ENCODE data around the gene CRAMP1.

Gene CRAMP1

DNA sequence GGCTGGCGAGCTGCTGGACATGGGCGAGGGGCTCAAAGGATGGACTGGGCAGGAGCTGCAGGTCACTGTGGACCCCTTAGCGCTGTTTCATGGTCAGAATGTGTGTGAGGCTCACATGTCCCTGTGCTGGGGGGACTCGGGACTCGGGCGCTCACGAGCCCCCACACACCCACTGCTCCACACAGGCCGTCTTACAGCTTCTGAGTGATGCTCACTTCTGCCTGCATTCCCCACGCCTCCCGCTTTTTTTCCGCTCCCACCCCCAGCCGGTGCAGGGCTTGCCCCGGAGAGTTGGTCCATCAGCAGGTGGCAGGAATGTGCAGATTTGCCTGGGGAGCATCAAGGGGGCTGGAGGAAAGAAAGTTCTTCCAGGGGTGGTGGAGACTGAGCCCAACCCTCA lies 45.7 kb downstream of the CRAMP1 start:
- DNase-seq: no peak

DNA sequence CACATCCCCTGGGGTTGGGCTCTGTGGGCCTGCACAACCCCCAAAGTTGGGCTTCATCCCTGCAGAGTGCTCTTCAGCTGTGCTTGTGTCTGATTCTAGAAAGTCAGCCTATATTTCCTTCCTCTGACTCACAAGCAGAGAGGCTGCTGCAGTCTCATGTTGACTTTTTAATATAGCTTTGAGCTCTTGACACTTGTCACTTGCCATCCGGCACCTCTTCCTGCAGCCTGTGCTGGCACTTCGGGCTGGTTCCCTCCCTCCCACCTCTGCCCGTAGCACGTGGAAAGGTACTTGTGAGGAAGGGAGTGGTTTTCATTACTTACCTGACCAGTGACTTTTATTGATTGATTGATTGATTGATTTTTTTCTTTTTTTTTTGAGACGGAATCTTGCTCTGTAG lies 46.9 kb downstream of the CRAMP1 start:
- DNase-seq: no peak

DNA sequence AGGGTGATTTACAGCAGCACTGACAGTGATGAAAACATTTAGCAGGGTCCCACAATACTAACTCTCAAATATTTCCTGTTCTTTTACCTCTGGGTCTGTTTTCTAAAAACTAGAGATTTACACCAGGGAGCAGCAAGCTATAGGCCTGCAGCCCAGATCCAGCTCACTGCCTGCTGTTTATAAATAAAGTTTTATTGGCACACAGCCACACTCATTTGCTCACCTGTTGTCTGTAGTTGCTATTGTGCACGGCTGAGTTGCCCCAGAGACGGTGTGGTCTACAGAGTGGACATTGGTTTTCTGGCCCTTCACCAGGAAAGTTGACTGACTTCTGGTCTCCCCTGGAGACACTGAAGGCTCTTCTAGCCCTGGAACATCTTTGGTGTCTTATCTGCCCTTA lies 49.7 kb downstream of the CRAMP1 start:
- DNase-seq: no peak

DNA sequence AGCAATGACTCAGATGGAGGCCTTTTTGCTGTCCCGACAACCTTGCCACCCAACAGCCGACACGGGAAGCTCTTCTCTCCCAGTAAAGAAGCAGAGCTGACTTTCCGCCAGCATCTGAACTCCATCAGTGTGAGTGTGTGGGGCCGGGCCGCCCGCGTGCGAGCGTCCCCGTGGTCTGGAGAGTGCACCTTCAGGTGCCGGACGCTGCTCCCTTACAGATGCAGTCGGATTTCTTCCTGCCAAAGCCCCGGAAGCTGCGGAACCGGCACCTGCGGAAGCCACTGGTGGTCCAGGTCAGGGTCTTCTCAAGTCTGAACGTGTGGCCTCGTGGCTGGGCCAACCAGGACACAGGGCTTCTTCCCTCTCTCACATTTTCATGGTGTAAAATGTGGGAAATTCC lies 50.4 kb downstream of the CRAMP1 start:
- DNase-seq: no peak

DNA sequence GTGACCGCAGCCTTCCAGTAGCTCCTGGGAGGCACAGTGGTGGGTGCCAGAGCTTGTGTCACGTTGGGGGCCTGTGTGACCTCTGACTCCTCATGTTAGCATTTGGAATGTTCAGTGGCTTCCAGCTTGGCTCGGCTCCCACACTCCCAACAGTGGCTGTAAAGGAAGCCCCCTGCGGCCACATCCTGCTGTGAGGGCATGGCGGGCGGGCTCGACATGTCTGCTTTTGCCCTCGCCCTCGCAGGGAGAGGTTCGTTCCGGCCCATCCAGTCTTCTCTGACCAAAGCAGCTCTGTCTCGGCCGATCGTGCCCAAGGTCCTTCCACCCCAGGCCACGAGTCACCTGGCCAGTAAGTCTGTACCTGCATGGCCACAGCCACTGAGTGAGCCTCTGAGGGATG lies 53.7 kb downstream of the CRAMP1 start:
- no peak for DNase-seq

DNA sequence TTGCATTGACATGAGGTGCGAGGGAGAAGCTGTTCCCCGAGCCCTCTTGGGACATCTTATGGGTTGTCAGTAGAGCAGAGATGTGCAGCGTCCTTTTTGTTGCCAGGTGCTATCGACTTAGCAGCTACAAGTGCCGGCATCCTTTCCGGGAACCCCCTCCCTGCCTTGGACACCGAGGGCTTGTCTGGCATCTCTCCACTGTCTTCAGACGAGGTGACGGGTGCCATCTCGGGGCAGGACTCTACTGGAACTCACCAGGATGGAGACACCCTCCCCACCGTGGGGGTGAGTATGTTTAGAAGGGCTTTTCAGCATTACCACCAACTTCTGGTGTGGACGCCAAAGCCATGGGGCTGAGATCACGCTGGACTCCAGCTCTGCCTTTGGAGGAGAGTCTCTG lies 54.2 kb downstream of the CRAMP1 start:
- DNase-seq: no peak

DNA sequence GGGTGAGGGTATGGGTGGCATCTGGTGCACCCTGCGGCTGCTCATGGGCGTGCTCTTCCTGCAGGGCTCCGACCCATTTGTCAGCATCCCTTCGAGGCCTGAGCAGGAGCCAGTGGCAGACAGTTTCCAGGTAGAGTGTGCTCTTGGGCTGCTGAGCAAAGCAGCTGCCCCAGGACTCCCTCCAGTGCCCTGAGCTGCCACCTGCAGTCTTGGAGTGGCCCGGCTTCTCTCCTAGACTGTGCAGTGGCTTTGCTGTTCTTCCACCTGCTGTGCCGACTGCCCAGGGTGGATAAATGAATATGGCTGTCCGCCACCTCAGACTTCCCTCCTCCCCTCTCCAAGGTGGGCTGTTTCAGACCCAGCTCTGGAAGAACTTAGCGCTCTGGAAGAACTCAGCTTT lies 55.1 kb downstream of the CRAMP1 start:
- DNase-seq: no peak

DNA sequence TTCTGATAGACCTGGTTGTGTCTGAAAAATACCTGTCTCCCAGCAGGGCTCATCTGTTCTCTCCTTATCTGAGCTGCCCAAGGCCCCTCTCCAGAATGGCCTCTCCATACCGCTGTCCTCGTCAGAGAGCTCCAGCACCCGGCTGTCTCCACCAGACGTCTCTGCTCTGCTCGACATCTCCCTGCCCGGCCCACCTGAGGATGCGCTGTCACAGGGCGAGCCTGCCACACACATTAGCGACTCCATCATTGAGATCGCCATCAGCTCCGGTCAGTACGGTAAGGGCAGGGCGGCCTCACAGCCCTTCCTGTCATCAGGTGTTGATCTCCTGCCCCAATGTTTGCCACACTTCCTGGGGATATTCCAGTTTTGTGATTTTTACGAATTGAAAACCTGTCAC lies 55.8 kb downstream of the CRAMP1 start:
- no peak for DNase-seq

DNA sequence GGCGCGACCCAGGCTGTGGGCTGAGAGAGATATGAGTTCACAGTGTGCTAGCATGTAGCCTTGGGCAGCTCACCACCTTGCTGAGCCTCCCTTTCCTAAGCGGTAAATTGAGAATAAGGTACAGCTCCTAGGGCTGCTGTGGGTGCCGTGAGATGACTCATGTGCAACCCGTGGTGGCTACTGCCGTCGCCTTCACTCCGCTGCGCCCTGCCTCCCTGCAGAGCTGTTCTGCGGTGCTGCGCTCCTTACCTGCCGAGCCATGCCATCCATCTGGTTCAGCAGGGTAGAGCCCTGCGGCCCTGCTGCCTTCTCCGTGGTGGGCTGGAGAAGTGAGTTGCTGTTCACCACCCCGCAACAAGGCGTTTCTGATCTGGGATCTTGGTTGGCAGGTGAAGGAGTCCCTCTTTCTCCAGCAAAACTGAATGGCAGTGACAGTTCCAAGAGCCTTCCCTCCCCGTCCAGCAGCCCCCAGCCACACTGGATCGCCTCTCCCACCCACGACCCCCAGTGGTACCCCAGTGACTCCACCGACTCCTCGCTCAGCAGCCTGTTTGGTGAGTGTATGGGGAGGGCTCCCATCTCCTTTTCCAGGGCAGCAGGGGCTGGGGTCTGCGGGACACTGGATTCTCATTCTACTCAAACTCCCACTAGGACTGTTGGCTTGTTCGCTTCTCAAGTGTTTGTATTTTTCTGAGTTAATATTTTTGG lies 56.6 kb downstream of the CRAMP1 start:
- DNase-seq: no peak

DNA sequence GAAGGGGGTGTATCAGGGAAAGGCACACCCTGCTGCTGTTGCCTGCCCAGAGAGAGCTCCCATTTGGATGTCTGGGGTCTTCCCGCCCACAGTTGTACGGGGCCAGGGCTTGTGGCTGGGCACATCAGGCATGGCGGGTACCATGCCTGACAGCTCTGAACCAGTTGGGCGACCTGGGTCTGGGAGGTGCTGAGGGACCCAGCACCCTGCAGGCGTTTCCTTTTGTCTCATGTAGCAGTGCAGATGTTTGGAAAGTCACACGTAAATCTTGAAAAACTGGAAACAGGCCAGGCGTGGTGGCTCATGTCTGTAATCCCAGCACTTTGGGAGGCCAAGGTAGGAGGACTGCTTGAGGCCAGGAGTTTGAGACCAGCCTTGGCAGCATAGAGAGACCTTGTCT lies 57.5 kb downstream of the CRAMP1 start:
- DNase-seq: no peak

DNA sequence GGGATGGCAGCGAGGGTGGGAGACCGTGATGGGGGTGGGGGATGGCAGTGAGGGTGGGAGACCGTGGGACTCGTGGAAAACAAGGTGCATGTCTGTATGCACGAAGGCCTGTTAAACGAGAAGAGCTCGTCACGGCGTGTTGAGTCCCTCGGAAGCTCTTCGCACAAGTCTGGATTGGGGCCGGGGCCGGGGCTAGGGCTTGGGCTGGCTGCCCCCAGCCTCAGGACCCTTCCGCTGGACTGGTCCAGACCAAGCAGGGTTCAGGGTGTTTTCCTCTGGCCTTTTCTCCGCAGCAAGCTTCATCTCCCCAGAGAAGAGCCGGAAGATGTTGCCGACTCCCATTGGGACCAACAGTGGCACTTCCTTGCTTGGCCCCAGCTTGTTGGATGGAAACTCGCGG lies 58.2 kb downstream of the CRAMP1 start:
- DNase-seq: no peak

DNA sequence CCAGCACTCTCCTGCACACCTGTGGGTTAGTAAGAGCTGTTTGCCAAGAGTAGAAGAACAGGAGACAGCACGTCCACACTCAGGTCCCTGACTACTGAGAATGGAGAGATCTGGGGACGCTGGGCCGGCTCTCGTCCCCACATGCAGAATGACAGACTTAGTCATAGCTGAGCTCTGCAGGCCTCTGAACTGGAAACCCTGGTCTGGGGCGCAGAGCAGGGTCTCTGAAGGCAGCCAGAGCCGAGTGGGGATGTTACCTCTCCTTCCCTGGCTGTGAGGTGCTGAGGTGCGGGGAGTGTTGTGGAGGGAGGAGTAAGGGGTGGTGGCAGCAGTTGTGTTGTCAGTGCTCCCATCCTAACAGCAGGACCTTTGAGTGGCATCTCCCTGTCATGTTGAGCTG lies 58.7 kb downstream of the CRAMP1 start:
- DNase-seq: no peak

DNA sequence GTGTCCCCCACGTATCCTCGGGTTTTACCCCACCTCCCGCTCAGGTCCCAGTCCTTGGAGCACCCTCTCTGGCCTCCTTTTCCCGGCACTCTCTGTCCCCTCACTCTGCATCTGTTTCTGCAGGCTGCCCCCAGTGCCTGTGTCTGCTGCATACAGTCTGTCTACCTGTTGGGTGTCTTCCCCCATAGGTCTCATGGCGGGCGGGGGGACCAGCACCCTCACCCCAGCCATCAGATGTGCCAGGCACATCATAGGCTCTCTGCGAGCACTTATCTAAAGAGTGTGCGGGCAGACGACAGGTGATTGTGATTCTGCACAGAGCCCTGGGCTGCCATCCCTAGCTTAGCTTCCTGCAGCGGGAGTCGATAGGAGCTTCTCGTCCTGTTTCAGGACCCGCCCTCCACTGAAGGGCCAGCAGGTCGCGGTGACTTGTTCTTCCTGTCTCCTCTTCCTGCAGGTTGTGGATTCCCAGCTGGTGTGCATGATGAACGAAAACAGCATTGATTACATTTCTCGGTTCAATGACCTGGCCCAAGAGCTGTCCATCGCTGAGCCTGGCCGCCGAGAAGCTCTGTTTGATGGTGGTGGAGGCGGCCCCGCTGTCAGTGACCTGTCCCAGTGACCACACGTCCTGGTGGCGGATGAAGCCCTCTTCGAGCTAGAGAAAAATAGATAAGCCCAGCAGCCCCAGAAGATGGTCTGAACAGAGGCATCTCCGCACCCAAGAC lies 61.4 kb downstream of the CRAMP1 start:
- DNase-seq: no peak

DNA sequence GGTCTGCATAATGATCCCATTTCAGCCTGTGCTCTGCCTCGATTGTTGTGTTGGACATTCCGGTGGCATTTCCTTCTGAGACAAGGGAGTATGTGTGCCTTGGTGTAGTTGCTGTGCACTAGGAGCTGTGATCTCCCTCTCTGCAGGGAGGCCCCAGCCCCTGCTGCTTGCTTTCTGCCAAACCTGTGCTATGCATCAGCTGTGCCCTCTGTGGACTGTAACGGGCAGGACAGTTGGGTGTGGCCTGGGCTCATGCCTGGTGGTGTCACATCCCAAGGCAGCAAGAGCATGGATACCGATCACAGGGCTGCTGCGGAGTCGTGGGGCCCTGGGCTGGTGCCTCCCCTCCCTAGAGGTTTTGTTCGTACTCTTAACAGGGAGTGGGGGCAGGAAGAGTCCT lies 62.1 kb downstream of the CRAMP1 start:
- no peak for DNase-seq

DNA sequence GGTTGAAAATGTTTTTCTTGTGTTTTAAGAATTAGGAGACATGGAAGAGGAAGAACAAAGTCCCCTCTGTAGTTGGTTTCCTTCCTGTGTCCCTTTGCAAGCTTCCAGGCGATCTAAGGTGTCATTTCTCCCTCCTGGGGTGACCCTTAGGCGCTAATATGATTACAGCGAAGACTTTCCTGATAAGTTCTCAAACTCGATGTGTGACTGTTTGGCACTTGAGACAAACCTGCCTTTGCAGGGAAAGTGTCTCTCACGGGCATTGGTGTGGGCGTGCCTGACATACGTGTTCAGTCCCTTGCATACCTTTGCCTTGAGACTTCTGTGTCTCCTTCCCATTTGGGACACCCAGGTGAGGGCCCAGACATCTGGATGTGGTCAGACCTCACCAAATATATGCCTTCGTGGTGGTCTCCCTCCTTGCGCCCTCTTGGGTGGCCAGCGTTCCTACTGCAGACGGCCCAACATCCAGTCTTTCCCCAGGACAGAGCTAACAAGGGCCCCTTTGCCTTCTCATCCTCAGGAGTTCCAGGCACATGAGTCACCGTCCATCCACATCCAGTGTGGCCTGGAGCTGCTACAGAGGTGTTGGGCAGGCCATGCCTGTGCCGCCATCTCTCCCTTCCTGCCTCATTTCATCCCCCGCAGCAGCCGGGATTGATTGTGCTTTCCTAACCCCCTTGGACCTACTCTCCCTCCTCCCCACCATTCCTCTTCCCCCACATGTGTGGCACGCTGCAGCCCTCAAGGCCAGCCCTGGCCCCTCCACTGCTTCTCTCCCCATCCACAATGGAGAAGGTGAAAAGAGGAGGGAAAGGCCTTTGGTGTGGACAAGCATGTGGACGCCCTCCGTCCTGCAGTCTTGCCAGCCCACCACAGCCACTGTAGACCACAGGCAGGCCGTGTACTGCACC lies 62.8 kb downstream of the CRAMP1 start:
- DNase-seq: no peak

DNA sequence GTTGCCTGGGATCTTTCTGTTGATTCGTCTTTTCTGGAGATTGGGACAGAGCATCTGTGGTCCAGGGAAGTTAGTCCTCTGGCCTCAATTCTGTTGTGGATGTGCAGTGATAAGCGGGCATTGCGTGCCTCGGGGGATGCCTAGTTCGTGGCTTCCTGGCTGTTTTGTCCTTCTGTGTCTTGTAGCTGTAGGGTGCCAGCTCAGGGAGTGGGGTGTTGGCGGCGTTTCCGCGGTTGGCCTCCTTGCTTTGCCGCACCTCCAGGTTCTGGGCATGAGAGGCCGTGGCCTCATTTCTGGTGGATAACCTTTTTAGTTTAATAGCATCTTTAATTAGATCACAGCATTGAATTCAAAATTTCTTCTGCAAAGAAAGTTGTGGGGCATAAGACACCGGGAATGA lies 64.5 kb downstream of the CRAMP1 start:
- DNase-seq: no peak

DNA sequence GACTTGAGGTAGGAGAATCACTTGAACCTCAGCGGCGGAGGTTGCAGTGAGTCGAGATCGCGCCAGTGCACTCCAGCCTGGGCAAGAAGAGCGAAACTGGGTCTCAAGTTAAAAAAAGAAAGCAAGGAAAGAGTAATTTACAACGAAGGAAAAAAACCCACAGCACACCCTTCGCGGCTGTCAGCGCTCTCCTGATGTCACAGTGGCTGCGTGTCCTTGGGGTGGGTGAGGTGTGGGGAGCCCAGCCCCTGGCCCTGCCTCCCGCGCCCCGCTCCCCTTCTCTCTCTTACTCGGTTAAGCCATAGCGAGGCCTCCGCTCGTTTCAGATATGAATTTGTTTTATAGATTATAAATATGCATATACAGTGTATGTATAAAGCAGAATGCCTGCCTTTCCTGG lies 65.2 kb downstream of the CRAMP1 start:
- DNase-seq: no peak

DNA sequence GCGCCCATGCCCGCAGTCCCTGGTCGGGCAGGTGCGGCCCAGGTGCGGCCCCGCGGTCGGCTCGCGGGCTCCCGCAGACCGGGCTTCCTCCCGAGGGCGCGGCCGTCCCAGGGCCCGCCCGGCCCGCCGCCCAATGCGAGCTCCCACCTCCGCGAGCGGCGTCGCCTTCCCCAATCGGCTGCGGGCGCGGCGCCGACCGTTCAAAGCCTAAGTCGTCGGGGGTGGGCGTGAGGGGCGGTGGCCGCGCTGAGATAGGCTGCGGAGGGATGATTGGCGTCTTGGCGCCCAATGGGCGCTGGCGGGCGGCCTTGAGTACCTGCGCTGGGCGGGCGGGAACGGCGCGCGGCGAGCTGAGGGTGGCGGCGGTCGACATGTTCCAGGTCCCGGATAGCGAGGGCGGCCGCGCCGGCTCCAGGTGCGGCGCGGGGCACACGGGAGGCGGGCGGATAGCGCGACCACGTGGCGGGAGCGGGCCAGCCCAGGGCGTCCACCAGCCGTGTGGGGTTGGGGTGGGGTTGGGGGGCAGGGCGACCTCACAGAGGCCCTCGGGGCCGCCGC lies 65.9 kb downstream of the CRAMP1 start, which contains the start of gene JPT2:
TSS of gene JPT2 (plus strand) at position 338 of the 558 bp plus-strand sequence. CDS start at position 372, 34 bp downstream.
- DNase-seq: peak; percentile 86 to 95 (median 92)

DNA sequence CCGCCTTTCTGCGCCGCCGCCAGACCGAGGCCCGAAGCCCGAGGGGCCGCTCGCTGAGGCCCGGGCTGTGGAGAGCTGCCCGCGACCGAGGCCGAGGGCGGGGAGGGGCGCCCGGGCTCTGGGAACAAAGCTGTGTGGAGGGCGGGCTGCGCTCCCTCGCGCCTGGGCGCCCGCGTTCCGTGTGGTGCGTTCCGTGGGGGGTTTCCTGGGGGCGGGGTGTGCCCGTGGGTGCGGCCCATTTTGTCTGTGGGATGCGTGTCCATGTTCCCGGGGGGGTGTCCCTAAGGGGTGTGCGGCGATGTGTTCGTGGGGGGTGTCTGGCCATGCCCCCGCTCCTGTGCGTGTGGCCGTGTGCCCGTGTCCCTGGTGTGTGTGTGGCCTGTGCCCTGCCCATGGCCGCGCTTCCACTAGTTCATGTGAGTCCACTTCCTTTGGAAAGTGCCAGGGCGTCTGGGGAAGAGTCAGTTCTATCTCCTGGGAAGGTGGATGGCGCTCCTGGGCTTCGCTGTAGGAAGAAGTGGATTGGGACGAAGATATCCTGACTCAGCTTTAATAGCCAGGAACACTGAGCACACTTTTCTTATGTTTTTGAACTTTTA lies 66.4 kb downstream of the CRAMP1 start:
- peak in 2 of 4 experiments; percentile 14 to 32 for DNase-seq

DNA sequence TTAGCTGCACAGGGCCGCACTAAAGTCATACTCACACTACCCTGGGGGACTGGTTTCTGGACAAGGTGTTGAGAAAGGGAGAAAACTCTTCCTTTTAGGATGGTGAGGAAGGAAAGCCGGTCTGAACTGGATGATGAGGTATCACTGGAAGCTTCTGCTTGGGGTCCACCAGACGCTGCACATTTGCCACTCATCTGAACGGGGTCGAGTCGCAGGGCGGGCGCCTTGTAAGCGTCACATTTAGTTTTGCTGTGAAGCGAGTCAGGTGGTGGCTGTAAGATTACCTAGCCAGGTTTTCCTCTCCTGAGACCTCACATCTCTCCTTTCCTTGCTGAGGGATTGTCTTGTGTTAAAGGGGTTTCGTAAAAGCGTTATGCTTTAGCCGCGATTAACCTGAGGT lies 68.2 kb downstream of the CRAMP1 start:
- no peak for DNase-seq

DNA sequence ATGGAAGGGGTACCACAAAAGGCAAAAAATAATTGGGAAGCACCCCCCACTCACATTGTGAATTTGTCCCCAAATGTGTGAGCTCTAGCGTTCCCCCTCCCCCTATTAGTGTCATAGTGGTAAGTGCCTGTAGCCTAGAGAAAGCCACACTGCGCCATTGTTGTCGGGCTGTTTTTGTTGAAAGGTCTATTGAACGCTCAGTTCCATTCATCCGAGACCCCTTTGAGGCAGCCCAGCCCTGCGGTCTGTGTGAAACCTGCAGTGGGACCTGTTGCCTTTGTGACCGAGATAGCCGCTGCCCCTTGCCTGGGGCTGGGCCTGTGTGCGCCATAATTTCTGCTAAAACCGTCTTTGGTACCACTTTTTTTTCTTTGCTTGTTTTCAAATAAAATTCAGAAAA lies 68.9 kb downstream of the CRAMP1 start:
- DNase-seq: no peak

DNA sequence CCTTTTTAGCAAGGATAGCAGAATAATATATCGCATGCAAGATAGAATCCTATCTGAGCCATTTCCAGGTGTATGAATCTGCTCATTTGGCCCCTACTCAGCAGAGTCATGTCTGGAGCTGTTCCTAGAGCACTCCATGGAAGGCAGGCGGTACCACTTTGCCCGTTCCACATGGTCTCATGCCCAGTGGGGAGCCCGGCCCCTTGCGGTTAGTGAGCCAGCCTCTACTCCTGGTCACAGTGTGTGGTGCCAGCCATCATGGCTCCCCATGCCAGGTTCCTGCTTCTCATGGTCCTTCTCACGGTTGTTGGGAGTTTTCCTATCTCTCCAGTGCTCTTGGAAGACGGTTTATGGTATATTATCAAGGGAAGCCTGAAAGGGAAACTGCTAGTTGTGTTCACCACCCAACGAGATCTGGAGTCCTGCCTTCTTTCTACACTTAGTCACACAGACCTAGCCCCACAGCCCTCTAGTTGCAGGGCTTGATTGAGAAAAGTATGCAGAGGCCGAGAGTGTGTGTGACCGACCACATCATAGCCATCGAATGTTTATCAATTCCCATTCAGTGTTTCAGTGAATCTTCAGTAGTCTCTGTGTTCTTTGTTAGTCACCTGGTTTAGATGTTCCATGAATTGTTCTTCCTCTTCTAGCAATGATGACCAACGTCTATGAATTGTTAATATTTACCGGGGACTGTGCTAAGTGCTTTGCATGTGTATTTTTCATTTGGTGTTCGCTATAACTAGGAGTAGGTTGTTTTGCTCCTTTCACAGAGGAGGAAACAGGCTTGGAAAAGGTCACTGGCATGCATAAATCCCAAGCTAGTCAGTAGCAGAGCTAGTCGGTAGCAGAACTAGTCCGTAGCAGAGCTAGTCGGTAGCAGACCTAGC lies 75.5 kb downstream of the CRAMP1 start:
- no peak for DNase-seq

All from activated naive CD4-positive, alpha-beta T cell (primary cell).